Measurements from ENCODE around the gene SPRYD3. TPM values are rescaled to one million over a fixed set of nuclear protein-coding genes. Genes with fewer than 3 reads are reported as not detected.
"Not testable (repeated sequence)": the region's sequence is repeated elsewhere in the genome, so short reads cannot be mapped to it uniquely, and the experiment has no call there.

Gene SPRYD3
- total RNA-seq, 1 donor from 2014 or later, result 41.0 TPM

DNA sequence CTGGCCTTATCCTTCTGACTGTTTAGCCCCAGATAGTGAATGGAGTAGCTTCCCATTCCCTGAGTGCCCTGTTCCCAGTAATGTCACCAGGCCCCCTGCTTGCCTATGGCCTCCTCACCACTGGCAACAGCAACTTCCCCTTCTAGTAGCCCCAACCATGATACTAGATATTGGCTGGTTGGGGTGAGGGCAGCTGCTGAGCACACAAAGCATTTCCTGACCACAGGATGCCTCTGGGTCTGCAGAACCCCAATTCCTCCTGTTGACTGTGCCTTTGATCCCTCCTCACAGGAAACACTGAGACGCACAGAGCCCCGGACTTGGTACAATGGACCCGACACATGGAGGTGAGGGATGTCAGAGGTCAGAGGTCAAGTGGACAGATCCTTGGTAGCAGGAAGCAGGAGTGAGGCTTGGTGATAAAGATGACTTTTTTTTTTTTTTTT, 24.7 kb upstream of the SPRYD3 start:
- ATAC-seq (no peak), DNase-seq (ENCODE audit: missing footprints) (no peak)
- intact Hi-C loops (cut with DNase I), result no loop called here

DNA sequence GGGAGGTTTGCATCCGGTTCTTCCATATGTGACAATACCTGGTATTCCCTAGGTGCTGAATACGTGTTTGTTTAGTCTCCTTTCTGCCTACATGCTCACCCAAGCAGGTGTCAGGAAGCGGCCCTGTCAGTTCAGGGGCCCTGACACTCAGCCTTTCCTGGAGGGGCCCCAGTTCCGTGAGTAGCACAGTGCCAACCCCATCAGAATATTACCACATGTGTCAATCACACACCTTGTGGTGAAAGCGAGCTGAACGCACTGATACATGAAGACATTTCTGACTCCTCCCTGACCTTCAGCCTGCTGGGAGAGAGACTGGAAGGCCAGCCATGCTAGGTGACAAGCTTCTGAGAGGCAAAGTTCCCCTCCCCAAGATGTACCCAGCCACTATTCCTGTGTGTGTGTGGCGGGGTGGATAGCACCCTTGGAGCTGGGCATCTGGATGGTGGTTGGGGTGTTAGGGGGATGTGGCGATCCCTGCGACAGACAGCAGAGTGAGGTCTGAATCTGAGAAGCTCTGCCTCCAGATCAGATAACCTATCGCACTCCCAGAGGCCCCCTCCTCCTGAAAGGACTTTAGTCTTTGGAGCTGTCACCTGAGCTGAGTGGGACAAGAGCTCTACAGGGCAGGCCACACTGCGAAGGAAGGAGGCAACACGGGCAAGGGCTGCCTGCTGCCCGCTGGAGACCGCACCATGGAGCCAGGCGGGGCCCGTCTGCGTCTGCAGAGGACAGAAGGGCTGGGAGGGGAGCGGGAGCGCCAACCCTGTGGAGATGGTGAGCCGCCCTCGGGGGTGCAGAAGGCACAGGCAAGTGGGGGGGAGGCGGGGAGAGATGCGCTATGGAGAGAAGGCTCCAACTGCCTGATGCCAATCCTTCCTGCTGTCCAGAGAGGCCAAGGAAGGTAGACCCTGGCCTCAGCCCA, 24.0 kb upstream of the SPRYD3 start, which contains the start of gene SOAT2:
TSS of gene SOAT2 (plus strand) at position 604 of the 925 bp plus-strand sequence. CDS start at position 696, 92 bp downstream.
- intact Hi-C loops (cut with DNase I), result no loop called here
- ATAC-seq (no peak), DNase-seq (ENCODE audit: missing footprints) (no peak)

- intact Hi-C loops (cut with DNase I), result no loop called here
- DNase-seq (ENCODE audit: missing footprints) (no peak), ATAC-seq (no peak)
Observed at GRCh38 chr12:53101931-53102781, 23.0 kb upstream of the SPRYD3 start.

GRCh38 chr12:53101266-53101665, 22.1 kb upstream of the SPRYD3 start:
- DNase-seq (ENCODE audit: missing footprints), result no peak
- intact Hi-C loops (cut with DNase I), result no loop called here
- no peak for ATAC-seq

DNA sequence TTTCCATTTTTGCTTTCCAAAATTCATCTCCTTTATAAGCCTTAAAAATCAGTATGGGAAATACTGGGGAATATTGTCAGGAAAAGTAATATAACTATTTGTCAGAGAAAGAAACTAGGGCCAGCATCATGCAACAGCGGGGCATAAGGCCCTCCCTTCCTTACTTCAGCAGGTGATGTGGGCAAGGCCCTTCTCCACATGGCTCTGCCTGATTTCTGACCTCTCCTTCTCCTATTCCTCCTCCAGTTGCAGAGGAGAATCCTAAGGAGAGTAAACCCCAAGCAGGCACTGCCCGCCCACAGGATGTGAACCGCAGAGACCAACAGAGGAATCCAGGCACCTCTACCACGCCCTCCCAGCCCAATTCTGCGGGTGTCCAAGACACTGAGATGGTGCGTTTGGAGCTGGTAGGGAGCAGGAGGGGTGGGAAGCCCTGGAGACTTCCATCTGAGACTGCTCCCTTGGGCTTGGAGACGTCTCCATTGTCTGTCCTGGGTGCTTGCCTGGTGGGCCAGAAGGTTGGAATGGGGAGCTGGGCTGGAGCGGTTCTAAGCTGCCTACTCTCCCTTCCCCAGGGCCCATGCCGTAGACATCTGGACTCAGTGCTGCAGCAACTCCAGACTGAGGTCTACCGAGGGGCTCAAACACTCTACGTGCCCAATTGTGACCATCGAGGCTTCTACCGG, 21.4 kb upstream of the SPRYD3 start:
- intact Hi-C loops (cut with DNase I), result no loop called here

GRCh38 chr12:53099071-53099882, 20.1 kb upstream of the SPRYD3 start:
- DNase-seq (ENCODE audit: missing footprints), result peak; percentile 93
- intact Hi-C loops (cut with DNase I), result loop anchor here (1.0 to 10.0 kb wide), 2 partner anchors 54 to 82 kb away; no protein-coding TSS in a partner anchor
- ATAC-seq, result peak; percentile 74

More for the DNA sequence above, 21.4 kb upstream of the SPRYD3 start:
- DNase-seq (ENCODE audit: missing footprints) (no peak), ATAC-seq (no peak)

DNA sequence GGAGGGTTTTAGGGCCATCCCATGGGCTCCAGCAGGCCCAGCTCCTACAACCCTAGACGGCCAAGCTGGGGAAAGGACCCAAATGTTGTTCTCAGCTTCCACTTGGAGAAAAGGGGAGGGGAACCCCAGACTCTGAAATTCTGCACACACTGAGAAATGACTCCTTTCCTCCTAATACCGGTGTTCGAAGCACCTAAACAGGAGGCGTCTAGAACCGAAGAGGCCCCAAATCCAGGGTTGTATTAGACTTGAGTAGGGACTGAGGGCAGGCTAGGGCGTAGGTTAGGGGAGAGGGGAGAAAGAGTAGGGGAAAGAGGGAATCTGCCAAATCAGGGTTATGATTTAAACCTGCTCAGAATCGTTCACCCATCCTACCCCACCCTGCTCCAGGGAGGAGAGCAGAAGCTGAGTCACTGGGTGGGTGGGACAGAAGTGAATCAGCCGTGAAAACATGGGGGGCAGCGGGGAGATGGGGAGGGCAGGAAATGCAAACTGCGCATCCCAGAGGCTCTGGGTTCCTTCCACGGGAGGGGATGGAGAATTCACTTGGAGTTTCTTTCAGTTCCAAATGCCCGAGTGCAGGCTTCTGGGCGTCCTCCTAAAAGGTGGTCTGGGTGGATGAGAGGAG, 19.3 kb upstream of the SPRYD3 start:
- ATAC-seq, result peak; percentile 30
- intact Hi-C loops (cut with DNase I), result loop anchor here (1.0 to 10.0 kb wide), 2 partner anchors 32 to 54 kb away; no protein-coding TSS in a partner anchor
- DNase-seq (ENCODE audit: missing footprints), result no peak

GRCh38 chr12:53097564-53098353, 18.6 kb upstream of the SPRYD3 start, which contains the start of gene IGFBP6:
Gene IGFBP6, plus strand, starts transcription at chr12:53097667. Its CDS starts 51 bp downstream, at chr12:53097718.
- intact Hi-C loops (cut with DNase I), result loop anchor here (1.0 to 10.0 kb wide), 3 partner anchors 19 to 53 kb away; partner anchors contain the start of gene SPRYD3
- DNase-seq (ENCODE audit: missing footprints) (peak; percentile 83), ATAC-seq (peak; percentile 62)

DNA sequence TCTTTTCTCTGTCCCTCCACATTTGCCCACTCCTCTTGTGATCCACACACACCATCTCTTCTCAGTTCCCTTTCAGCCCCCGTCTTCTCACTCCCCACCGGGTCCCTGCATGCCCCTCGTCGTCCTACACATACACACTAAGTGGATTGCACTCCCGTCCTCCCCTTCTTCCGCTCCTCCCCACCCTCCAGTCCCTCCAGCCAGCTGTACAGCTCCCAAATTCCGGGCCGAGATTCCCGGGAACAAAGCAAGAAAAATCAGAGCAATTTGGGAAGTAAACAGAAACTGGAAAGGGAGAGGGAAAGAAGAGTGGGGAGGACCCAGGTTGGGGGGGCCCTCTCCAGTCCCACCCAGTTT, 18.0 kb upstream of the SPRYD3 start:
- intact Hi-C loops (cut with DNase I), result loop anchor here (2.0 to 10.0 kb wide), 2 partner anchors 18 to 52 kb away; partner anchors contain the start of gene SPRYD3
- ATAC-seq (peak; percentile 52), DNase-seq (ENCODE audit: missing footprints) (no peak)

DNA sequence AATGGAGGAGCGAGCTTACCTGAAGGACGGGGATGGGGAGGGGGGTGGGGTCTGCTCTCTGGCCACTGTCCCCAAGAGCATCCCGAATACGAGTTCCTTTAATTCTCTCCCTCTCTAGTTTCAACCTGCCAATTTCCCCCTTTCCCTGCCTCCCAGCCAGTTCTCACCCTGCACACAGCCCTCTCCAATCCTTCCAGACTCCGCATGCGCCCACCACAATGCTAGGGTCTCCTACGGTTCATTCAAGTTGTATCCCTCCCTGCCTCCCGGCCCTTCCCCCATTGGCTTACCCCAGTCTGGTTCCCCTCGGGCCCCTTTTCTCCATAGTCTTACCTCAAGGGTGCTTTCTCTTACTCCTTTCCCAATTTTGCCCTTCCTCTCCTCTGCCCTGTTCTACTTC, 17.6 kb upstream of the SPRYD3 start:
- intact Hi-C loops (cut with DNase I), result loop anchor here (2.0 to 10.0 kb wide), 2 partner anchors 18 to 52 kb away; partner anchors contain the start of gene SPRYD3

DNA sequence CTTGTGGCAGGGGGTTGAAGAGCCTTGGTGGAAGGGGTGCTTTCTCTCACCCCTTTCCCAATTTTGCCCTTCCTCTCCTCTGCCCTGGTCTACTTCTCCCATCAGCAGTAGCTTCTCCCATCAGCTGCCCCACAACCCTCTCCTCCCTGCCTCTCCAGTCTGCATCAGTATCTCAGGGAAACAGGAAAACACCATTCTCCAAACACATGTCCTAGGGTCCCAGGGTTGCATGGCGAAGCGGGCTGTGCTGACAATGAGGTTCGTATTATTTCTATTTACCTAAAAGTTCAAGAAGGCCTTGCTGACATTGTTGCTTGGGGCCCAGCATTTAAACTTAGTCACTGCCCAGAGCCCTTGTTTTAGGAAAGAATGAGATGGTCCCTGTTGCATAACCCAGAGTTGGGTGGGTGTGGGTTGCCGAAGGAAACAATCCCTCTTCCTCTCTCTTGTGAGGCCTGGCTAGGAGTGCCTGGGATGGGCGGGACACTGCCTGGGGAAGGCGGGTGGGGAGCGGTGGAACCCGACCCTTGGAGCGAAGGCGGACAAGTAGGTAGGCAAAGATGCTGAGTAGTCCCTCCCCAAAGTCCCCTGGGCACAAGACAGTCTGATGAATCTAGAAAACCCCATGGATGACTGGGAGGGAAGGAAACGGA, 17.0 kb upstream of the SPRYD3 start:
- ATAC-seq, result peak; percentile 73
- peak; percentile 89 for DNase-seq (ENCODE audit: missing footprints)
- intact Hi-C loops (cut with DNase I), result loop anchor here (2.0 to 10.0 kb wide), 2 partner anchors 17 to 51 kb away; partner anchors contain the start of gene SPRYD3

More for the DNA sequence above, 17.6 kb upstream of the SPRYD3 start:
- ATAC-seq (no peak), DNase-seq (ENCODE audit: missing footprints) (no peak)

DNA sequence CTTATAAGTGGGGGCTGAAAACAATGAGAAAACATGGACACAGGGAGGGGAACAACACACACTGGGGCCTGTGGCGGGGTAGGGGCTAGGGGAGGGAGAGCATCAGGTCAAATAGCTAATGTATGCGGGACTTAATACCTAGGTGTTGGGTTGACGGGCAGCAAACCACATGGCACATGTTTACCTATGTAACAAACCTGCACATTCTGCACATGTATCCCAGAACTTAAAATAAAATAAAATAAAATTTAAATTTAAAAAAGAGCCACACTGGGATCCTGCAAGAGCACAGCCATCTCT, 16.4 kb upstream of the SPRYD3 start:
- intact Hi-C loops (cut with DNase I), result loop anchor here (10.0 kb wide), 1 partner anchor 51 kb away; no protein-coding TSS in a partner anchor
- not testable (repeated sequence) for DNase-seq (ENCODE audit: missing footprints); ATAC-seq

GRCh38 chr12:53094796-53095595, 15.8 kb upstream of the SPRYD3 start:
- not testable (repeated sequence) for DNase-seq (ENCODE audit: missing footprints); ATAC-seq
- intact Hi-C loops (cut with DNase I), result loop anchor here (10.0 kb wide), 1 partner anchor 50 kb away; no protein-coding TSS in a partner anchor

- ATAC-seq (no peak), DNase-seq (ENCODE audit: missing footprints) (no peak)
- intact Hi-C loops (cut with DNase I), result loop anchor here (10.0 kb wide), 1 partner anchor 50 kb away; no protein-coding TSS in a partner anchor
Observed at GRCh38 chr12:53094394-53094787, 15.2 kb upstream of the SPRYD3 start.
